ENCODE measurements around the gene MUC20.

MUC20 gene

DNA sequence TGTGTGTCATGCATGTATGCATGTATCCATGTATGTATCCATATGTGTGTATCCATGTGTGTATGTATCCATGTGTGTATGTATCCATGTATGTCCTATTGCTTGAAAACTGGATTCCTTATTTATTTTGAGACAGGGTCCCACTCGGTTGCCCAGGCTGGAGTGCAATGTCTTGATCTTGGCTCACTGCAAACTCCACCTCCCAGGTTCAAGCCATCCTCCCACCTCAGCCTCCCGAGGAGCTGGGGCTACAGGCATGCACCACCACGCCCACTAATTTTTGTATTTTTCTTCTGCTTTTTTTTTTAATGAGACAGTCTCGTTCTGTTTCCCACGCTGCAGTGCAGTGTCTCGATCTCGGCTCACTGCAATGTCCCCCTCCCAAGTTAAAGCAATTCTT lies 34.1 kb downstream of the MUC20 start:
- Histone ChIP-seq H3K27ac (ENCODE audit: low read length) (no peak overlapping the region), H3K27me3 (ENCODE audit: insufficient read depth, low read length, poor library complexity) (no peaks in the 10 kb centered on the region)

GRCh38 chr3:195755391-195755790 lies 34.6 kb downstream of the MUC20 start:
- H2AFZ ChIP-seq (ENCODE audit: low read depth, low read length): no peak overlapping the region
- no peaks in the 10 kb centered on the region for H3K36me3 ChIP-seq (ENCODE audit: insufficient read depth, low read length)
- ATAC-seq (ENCODE audit: insufficient read depth, low read depth) (no peak), DNase-seq (no peak)
- H3K9me3 ChIP-seq (ENCODE audit: insufficient read depth, low read length, severe bottlenecking): no peaks in the 10 kb centered on the region
- no peaks in the 10 kb centered on the region for H3K79me2 ChIP-seq (ENCODE audit: insufficient read depth, low read length)
- no peaks in the 10 kb centered on the region for H3K27me3 ChIP-seq (ENCODE audit: insufficient read depth, low read length, poor library complexity)
- H3K27ac ChIP-seq (ENCODE audit: low read length): no peak overlapping the region
- no peaks in the 10 kb centered on the region for H3K4me1 ChIP-seq (ENCODE audit: insufficient read depth, low read length)
- H4K20me1 ChIP-seq (ENCODE audit: insufficient read depth, low read length): no peaks in the 10 kb centered on the region
- no peak overlapping the region for H3K9ac ChIP-seq (ENCODE audit: low read depth, low read length)
- no peak overlapping the region for H3K4me2 ChIP-seq (ENCODE audit: insufficient read depth, low read length)
- no peak for TF ChIP-seq CTCF (IDR thresholded peaks at IDR 0.05; ENCODE audit: borderline replicate concordance, extremely low read depth, low read length, poor library complexity, severe bottlenecking)
- TF ChIP-seq EZH2 (IDR thresholded peaks at IDR 0.05; ENCODE audit: borderline replicate concordance, low read depth, low read length, severe bottlenecking): no peak
- no peak overlapping the region for H3K4me3 ChIP-seq (ENCODE audit: low read depth in 1 of 2, low read length in 2 of 2)

More for the DNA sequence above, 34.1 kb downstream of the MUC20 start:
- ATAC-seq (ENCODE audit: insufficient read depth, low read depth) (no peak), DNase-seq (no peak)
- Histone ChIP-seq H3K9me3 (ENCODE audit: insufficient read depth, low read length, severe bottlenecking) (no peaks in the 10 kb centered on the region), H3K36me3 (ENCODE audit: insufficient read depth, low read length) (no peaks in the 10 kb centered on the region), H3K9ac (ENCODE audit: low read depth, low read length) (no peak overlapping the region), H4K20me1 (ENCODE audit: insufficient read depth, low read length) (no peaks in the 10 kb centered on the region), H2AFZ (ENCODE audit: low read depth, low read length) (no peak overlapping the region), H3K4me1 (ENCODE audit: insufficient read depth, low read length) (no peaks in the 10 kb centered on the region), H3K4me3 (ENCODE audit: low read depth in 1 of 2, low read length in 2 of 2) (no peak overlapping the region), H3K4me2 (ENCODE audit: insufficient read depth, low read length) (no peak overlapping the region), H3K79me2 (ENCODE audit: insufficient read depth, low read length) (no peaks in the 10 kb centered on the region)
- TF ChIP-seq CTCF (IDR thresholded peaks at IDR 0.05; ENCODE audit: borderline replicate concordance, extremely low read depth, low read length, poor library complexity, severe bottlenecking) (no peak), EZH2 (IDR thresholded peaks at IDR 0.05; ENCODE audit: borderline replicate concordance, low read depth, low read length, severe bottlenecking) (no peak)

GRCh38 chr3:195755791-195756676 lies 35.3 kb downstream of the MUC20 start:
- no peak for ATAC-seq (ENCODE audit: insufficient read depth, low read depth)
- Histone ChIP-seq H3K9me3 (ENCODE audit: insufficient read depth, low read length, severe bottlenecking) (no peaks in the 10 kb centered on the region), H3K36me3 (ENCODE audit: insufficient read depth, low read length) (no peaks in the 10 kb centered on the region), H3K9ac (ENCODE audit: low read depth, low read length) (no peak overlapping the region), H3K4me1 (ENCODE audit: insufficient read depth, low read length) (no peaks in the 10 kb centered on the region), H3K27me3 (ENCODE audit: insufficient read depth, low read length, poor library complexity) (no peaks in the 10 kb centered on the region), H3K4me2 (ENCODE audit: insufficient read depth, low read length) (no peak overlapping the region), H4K20me1 (ENCODE audit: insufficient read depth, low read length) (no peaks in the 10 kb centered on the region), H3K4me3 (ENCODE audit: low read depth in 1 of 2, low read length in 2 of 2) (no peak overlapping the region), H3K27ac (ENCODE audit: low read length) (no peak overlapping the region), H3K79me2 (ENCODE audit: insufficient read depth, low read length) (no peaks in the 10 kb centered on the region), H2AFZ (ENCODE audit: low read depth, low read length) (no peak overlapping the region)
- TF ChIP-seq EZH2 (IDR thresholded peaks at IDR 0.05; ENCODE audit: borderline replicate concordance, low read depth, low read length, severe bottlenecking) (no peak), CTCF (IDR thresholded peaks at IDR 0.05; ENCODE audit: borderline replicate concordance, extremely low read depth, low read length, poor library complexity, severe bottlenecking) (no peak)
- DNase-seq: no peak
